Fibroblast of the aortic adventitia (primary cell): ENCODE results near the gene HNRNPL. TPM values are rescaled to one million over a fixed set of nuclear protein-coding genes. Genes with fewer than 3 reads are reported as not detected.

Experiments used
- DNase-seq: peaks from one replicate; pipeline ENCODE4 v3.0.0-alpha.2; 2010; ENCODE audit warnings: low read depth
- H3K4me3 ChIP-seq: 2 replicates; pipeline ENCODE4 v1.5.1; 2011; ENCODE audit warnings: low read depth, mild to moderate bottlenecking, control low read depth, low read length, moderate library complexity
- total RNA-seq: library from RNA; depleted of rRNA; stranded (reverse); fragments of >200 nt; gene quantifications from 2 replicates; pipeline ENCODE4 v1.2.3, GENCODE V29; 2012; ENCODE audit warnings: low replicate concordance
- TF ChIP-seq, protein P1 (sequence below): IDR thresholded peaks from 2 replicates; pipeline ENCODE4 v1.5.1; 2011; ENCODE audit warnings: mild to moderate bottlenecking, low read length, control low read depth, inconsistent platforms; ENCODE audit not compliant: insufficient read depth

HNRNPL gene
- 122 and 254 TPM in 2 replicates for total RNA-seq

- no peak for DNase-seq
- TF ChIP-seq, protein P1, sequence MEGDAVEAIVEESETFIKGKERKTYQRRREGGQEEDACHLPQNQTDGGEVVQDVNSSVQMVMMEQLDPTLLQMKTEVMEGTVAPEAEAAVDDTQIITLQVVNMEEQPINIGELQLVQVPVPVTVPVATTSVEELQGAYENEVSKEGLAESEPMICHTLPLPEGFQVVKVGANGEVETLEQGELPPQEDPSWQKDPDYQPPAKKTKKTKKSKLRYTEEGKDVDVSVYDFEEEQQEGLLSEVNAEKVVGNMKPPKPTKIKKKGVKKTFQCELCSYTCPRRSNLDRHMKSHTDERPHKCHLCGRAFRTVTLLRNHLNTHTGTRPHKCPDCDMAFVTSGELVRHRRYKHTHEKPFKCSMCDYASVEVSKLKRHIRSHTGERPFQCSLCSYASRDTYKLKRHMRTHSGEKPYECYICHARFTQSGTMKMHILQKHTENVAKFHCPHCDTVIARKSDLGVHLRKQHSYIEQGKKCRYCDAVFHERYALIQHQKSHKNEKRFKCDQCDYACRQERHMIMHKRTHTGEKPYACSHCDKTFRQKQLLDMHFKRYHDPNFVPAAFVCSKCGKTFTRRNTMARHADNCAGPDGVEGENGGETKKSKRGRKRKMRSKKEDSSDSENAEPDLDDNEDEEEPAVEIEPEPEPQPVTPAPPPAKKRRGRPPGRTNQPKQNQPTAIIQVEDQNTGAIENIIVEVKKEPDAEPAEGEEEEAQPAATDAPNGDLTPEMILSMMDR: peak; percentile 54
- peak within 1 kb of the TSS; percentile 84 for H3K4me3 ChIP-seq
These were observed at the start of gene HNRNPL for GRCh38 chr19:38849860-38850435. Gene HNRNPL (minus strand): TSS chr19:38849986. CDS start chr19:38849966, 20 bp downstream.

- DNase-seq: peak; percentile 37
- TF ChIP-seq, protein P1: no peak
- peak overlapping the region; percentile 95 for H3K4me3 ChIP-seq
These were observed 49.1 kb upstream of the HNRNPL start for GRCh38 chr19:38898788-38899446.

- TF ChIP-seq, protein P1: no peak
- no peak overlapping the region for H3K4me3 ChIP-seq
- DNase-seq: no peak
These were observed 45.2 kb upstream of the HNRNPL start for GRCh38 chr19:38894968-38895367.

- TF ChIP-seq, protein P1: no peak
These were observed 43.6 kb upstream of the HNRNPL start for GRCh38 chr19:38893341-38893771.

GRCh38 chr19:38892841-38893240 lies 43.1 kb upstream of the HNRNPL start:
- TF ChIP-seq, protein P1: no peak
- no peak overlapping the region for H3K4me3 ChIP-seq
- no peak for DNase-seq

More at GRCh38 chr19:38893341-38893771, 43.6 kb upstream of the HNRNPL start:
- no peak for DNase-seq
- no peak overlapping the region for H3K4me3 ChIP-seq

- DNase-seq: no peak
- no peak overlapping the region for H3K4me3 ChIP-seq
- TF ChIP-seq, protein P1: no peak
These were observed 42.0 kb upstream of the HNRNPL start for GRCh38 chr19:38891771-38892170.
